Measurements from ENCODE around the gene PRKCE. TPM values are rescaled to one million over a fixed set of nuclear protein-coding genes. Genes with fewer than 3 reads are reported as not detected.

PRKCE gene
- total RNA-seq, 2 experiments from 2014 or later: 17.0 to 42.1 TPM

DNA sequence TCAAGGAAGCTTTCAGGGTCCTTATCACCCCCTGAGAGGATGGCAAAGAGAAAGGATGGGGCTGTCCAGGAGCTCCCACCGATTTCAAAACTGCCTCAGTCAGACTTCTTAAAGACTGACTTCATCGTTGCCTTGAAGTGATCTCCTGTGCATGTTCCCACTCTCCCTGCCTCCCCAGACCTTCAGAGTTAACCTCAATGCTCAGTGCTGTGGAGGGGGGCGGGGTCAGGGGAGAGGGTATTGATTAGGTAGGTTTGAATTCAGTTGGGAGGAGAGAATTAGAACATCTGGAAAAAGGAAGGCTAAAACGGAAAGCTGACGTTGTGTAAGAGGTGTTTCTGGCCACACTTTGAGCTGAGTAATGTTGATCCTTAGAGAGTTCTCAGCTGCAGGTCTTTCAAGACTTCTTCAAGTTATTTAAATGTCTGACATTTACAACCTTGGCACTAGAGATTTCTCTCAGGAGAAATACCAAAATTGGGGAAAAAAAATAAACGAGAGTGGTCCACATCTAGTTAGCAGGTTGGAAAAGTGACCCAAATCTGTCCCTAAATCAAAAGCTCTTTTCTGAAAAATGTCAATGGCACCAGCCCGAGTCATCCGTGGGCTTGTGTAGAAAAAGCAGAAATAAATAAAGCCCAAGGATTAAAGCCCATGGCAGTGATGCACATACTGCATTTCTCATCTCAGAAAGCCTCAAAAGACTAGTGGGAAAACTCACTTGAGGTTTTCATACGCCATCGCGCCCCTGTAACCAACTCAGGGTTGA is 511.0 kb downstream of the PRKCE start:
- DNase-seq (ENCODE audit: low spot score): no peak
- no peaks in the 10 kb centered on the region for H3K9me2 ChIP-seq (ENCODE audit: insufficient read depth, low read length)
- no peak for TF ChIP-seq EZH2phosphoT487 (IDR thresholded peaks at IDR 0.05; ENCODE audit: borderline replicate concordance, low read depth, low read length)
- CTCF ChIA-PET (ENCODE audit: unreplicated experiment): no interaction called here
- no peaks in the 10 kb centered on the region for H3K9me3 ChIP-seq (ENCODE audit: low read length)
- H3K36me3 ChIP-seq (ENCODE audit: insufficient read depth, low read length): no peaks in the 10 kb centered on the region
- H3K4me2 ChIP-seq (ENCODE audit: low read length): no peak overlapping the region
- H3K27ac ChIP-seq (ENCODE audit: low read depth, low read length, poor library complexity, severe bottlenecking): no peak overlapping the region
- intact Hi-C loops (cut with micrococcal nuclease; ENCODE audit: unreplicated experiment): no loop called here
- no peak overlapping the region for H2AFZ ChIP-seq (ENCODE audit: low read length)
- no peaks in the 10 kb centered on the region for H3K4me1 ChIP-seq (ENCODE audit: insufficient read depth, low read length, poor library complexity, severe bottlenecking)
- BruUV-seq (replicated peaks): no TSS peak
- no peaks in the 10 kb centered on the region for H3K79me2 ChIP-seq (ENCODE audit: insufficient read depth, low read depth, low read length)
- H4K20me1 ChIP-seq (ENCODE audit: insufficient read depth, low read length): no peaks in the 10 kb centered on the region
- POLR2A ChIA-PET: no interaction called here
- H3K4me3 ChIP-seq (ENCODE audit: low read depth, low read length, poor library complexity, severe bottlenecking): no peak overlapping the region

DNA sequence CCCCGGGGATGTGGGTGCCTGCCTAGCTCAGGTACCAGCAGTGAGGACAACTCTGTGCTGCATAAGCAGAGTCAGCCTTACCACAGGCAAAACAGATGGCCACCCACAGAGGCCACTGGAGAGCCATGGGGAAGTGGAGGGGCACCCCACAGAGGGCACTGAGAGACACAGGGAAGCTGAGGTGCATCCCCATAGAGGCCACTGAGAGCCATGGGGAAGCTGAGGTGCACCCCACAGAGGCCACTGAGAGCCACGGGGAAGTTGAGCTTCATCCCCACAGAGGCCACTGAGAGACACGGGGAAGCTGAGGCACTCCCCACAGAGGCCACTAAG is 511.6 kb downstream of the PRKCE start:
- Histone ChIP-seq H3K79me2 (ENCODE audit: insufficient read depth, low read depth, low read length) (no peaks in the 10 kb centered on the region), H3K4me2 (ENCODE audit: low read length) (no peak overlapping the region), H3K4me3 (ENCODE audit: low read depth, low read length, poor library complexity, severe bottlenecking) (no peak overlapping the region), H2AFZ (ENCODE audit: low read length) (no peak overlapping the region), H3K4me1 (ENCODE audit: insufficient read depth, low read length, poor library complexity, severe bottlenecking) (no peaks in the 10 kb centered on the region), H3K27ac (ENCODE audit: low read depth, low read length, poor library complexity, severe bottlenecking) (no peak overlapping the region), H3K9me2 (ENCODE audit: insufficient read depth, low read length) (no peaks in the 10 kb centered on the region), H3K9me3 (ENCODE audit: low read length) (no peaks in the 10 kb centered on the region), H4K20me1 (ENCODE audit: insufficient read depth, low read length) (no peaks in the 10 kb centered on the region), H3K36me3 (ENCODE audit: insufficient read depth, low read length) (no peaks in the 10 kb centered on the region)
- ChIA-PET CTCF (ENCODE audit: unreplicated experiment) (no interaction called here), POLR2A (no interaction called here)
- no peak for DNase-seq (ENCODE audit: low spot score)
- intact Hi-C loops (cut with micrococcal nuclease; ENCODE audit: unreplicated experiment): no loop called here
- TF ChIP-seq, protein P1, sequence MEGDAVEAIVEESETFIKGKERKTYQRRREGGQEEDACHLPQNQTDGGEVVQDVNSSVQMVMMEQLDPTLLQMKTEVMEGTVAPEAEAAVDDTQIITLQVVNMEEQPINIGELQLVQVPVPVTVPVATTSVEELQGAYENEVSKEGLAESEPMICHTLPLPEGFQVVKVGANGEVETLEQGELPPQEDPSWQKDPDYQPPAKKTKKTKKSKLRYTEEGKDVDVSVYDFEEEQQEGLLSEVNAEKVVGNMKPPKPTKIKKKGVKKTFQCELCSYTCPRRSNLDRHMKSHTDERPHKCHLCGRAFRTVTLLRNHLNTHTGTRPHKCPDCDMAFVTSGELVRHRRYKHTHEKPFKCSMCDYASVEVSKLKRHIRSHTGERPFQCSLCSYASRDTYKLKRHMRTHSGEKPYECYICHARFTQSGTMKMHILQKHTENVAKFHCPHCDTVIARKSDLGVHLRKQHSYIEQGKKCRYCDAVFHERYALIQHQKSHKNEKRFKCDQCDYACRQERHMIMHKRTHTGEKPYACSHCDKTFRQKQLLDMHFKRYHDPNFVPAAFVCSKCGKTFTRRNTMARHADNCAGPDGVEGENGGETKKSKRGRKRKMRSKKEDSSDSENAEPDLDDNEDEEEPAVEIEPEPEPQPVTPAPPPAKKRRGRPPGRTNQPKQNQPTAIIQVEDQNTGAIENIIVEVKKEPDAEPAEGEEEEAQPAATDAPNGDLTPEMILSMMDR (conservative IDR thresholded peaks at IDR 0.05; ENCODE audit: low read length): no peak
- TF ChIP-seq EZH2phosphoT487 (IDR thresholded peaks at IDR 0.05; ENCODE audit: borderline replicate concordance, low read depth, low read length): no peak
- no TSS peak for BruUV-seq (replicated peaks)

DNA sequence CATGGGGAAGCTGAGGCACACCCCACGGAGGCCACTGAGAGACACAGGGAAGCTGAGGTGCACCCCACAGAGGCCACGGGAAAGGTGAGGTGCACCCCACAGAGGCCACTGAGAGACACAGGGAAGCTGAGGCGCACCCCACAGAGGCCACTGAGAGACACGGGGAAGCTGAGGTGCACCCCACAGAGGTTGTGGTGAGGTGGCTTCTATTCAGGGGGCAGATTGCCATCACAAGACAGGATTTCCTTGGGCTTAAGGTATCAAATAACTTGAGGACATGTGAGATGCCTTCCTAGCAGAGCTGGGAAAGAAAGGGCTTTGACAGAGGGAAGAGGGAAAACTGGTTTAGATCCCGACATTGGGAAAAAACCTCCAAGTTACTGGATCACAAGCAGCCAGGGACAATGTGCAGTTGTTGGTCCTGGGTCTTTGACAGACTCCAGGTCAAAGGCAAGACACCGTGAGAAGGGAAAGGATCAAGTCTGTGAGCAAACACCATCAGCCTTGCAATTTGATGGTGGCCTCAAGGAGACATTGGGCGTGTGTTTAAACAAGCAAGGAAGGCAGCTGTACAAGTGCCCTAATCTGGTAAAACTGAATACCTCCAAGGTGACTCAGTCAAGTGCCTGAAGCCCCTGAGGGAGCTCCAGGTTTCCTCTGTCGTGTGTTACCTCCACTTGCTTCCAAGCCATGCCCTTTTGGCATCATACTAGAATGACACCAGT is 512.5 kb downstream of the PRKCE start:
- H3K36me3 ChIP-seq (ENCODE audit: insufficient read depth, low read length): no peaks in the 10 kb centered on the region
- POLR2A ChIA-PET: no interaction called here
- no peaks in the 10 kb centered on the region for H3K4me1 ChIP-seq (ENCODE audit: insufficient read depth, low read length, poor library complexity, severe bottlenecking)
- TF ChIP-seq, protein P1 (conservative IDR thresholded peaks at IDR 0.05; ENCODE audit: low read length): no peak
- TF ChIP-seq EZH2phosphoT487 (IDR thresholded peaks at IDR 0.05; ENCODE audit: borderline replicate concordance, low read depth, low read length): no peak
- no peak overlapping the region for H3K4me3 ChIP-seq (ENCODE audit: low read depth, low read length, poor library complexity, severe bottlenecking)
- DNase-seq (ENCODE audit: low spot score): no peak
- H3K27ac ChIP-seq (ENCODE audit: low read depth, low read length, poor library complexity, severe bottlenecking): no peak overlapping the region
- H3K9me3 ChIP-seq (ENCODE audit: low read length): no peaks in the 10 kb centered on the region
- no TSS peak for BruUV-seq (replicated peaks)
- no peak overlapping the region for H3K4me2 ChIP-seq (ENCODE audit: low read length)
- no peaks in the 10 kb centered on the region for H3K79me2 ChIP-seq (ENCODE audit: insufficient read depth, low read depth, low read length)
- H2AFZ ChIP-seq (ENCODE audit: low read length): no peak overlapping the region
- intact Hi-C loops (cut with micrococcal nuclease; ENCODE audit: unreplicated experiment): no loop called here
- no peaks in the 10 kb centered on the region for H4K20me1 ChIP-seq (ENCODE audit: insufficient read depth, low read length)
- CTCF ChIA-PET (ENCODE audit: unreplicated experiment): no interaction called here
- no peaks in the 10 kb centered on the region for H3K9me2 ChIP-seq (ENCODE audit: insufficient read depth, low read length)

Measured in OCI-LY7 (cell line).